Epithelial cell of esophagus (primary cell): ENCODE measurements around the gene NR5A1.

Experiments used
- DNase-seq: peaks from one replicate; pipeline ENCODE4 v3.0.0; 2010; ENCODE audit warnings: low read depth
- H3K4me3 ChIP-seq: 2 replicates; pipeline ENCODE4 v1.5.1; 2011; ENCODE audit warnings: mild to moderate bottlenecking, low read length, control low read depth
- CTCF ChIP-seq: IDR thresholded peaks from 2 replicates; pipeline ENCODE4 v1.5.1; 2011; ENCODE audit warnings: low read depth, mild to moderate bottlenecking, low read length, control low read depth, inconsistent platforms; ENCODE audit not compliant: insufficient read depth; ENCODE audit errors: missing control alignments

Gene NR5A1

GRCh38 chr9:124511426-124511840 lies 4.2 kb upstream of the NR5A1 start:
- no peak for TF ChIP-seq CTCF
- no peak for DNase-seq
- H3K4me3 ChIP-seq = no peak overlapping the region

GRCh38 chr9:124510650-124511425 lies 3.6 kb upstream of the NR5A1 start:
- no peak overlapping the region for H3K4me3 ChIP-seq
- peak; percentile 36 for DNase-seq

GRCh38 chr9:124507880-124508423 lies 753 bp upstream of the NR5A1 start:
- no peak for TF ChIP-seq CTCF
- no peak overlapping the region for H3K4me3 ChIP-seq
- no peak for DNase-seq

More at GRCh38 chr9:124510650-124511425, 3.6 kb upstream of the NR5A1 start:
- TF ChIP-seq CTCF = no peak

- no peak overlapping the region for H3K4me3 ChIP-seq
- TF ChIP-seq CTCF = no peak
- no peak for DNase-seq
Measured at GRCh38 chr9:124506433-124506832, 766 bp downstream of the NR5A1 start.

- TF ChIP-seq CTCF = no peak
- DNase-seq = no peak
- H3K4me3 ChIP-seq = no peak overlapping the region
Measured at GRCh38 chr9:124505901-124506346, 1.3 kb downstream of the NR5A1 start.

- TF ChIP-seq CTCF = no peak
- no peak for DNase-seq
- no peak overlapping the region for H3K4me3 ChIP-seq
Measured at GRCh38 chr9:124505006-124505900, 1.9 kb downstream of the NR5A1 start.
